Ovary (tissue), 9 donors: ENCODE data around the gene TYMS. TPM values are rescaled to one million over a fixed set of nuclear protein-coding genes. Genes with fewer than 3 reads are reported as not detected.

ENCODE experiments used
- DNase-seq, 5 donors: peaks; one replicate each; pipeline ENCODE4 v3.0.0-alpha.2; 2019 to 2020
- H3K27ac ChIP-seq, 2 donors: fragments of 200-600 bp; one replicate each; pipeline versions ENCODE4 v1.5.1 to v1.8.0; 2019 to 2022
- H3K27me3 ChIP-seq: fragments of 200-600 bp; one replicate; pipeline ENCODE4 v1.8.0; 2022
- H3K36me3 ChIP-seq: fragments of 200-600 bp; sonication (generic); one replicate; pipeline ENCODE4 v1.5.1; 2019
- H3K4me1 ChIP-seq: one replicate; pipeline ENCODE4 v1.8.1; 2013; ENCODE audit warnings: mild to moderate bottlenecking, moderate library complexity; ENCODE audit not compliant: insufficient read depth
- H3K4me3 ChIP-seq: fragments of 200-600 bp; sonication (generic); one replicate; pipeline ENCODE4 v1.5.1; 2017
- H3K9me3 ChIP-seq, 2 donors: fragments of 200-600 bp in 1 of 2; sonication (generic) in 1 of 2; one replicate each; pipeline versions ENCODE4 v1.5.1 to v1.8.1; 2013 to 2019; ENCODE audit warnings: mild to moderate bottlenecking in 1 of 2, moderate library complexity in 1 of 2
- EP300 ChIP-seq: sonication (generic); formaldehyde crosslinking; IDR thresholded peaks from one replicate; pipeline ENCODE4 v1.6.1; 2017; ENCODE audit warnings: antibody characterized with exemption
- POLR2A ChIP-seq: fragments of 450-650 bp; IDR thresholded peaks from one replicate; pipeline ENCODE4 v1.6.1; 2017; ENCODE audit warnings: antibody characterized with exemption, mild to moderate bottlenecking, moderate library complexity
- WGBS, 3 donors: extraction: QIAGEN DNeasy Blood & Tissue Kit in 1 of 3; methylation state at CpG; one replicate each; pipeline versions ENCODE4 v1.1.5 to v1.1.7; 2013 to 2017; 5-methylcytosine and 5-hydroxymethylcytosine counted together
- intact Hi-C, 4 donors: fragments of 100-400 bp; cut with DNase I; formaldehyde crosslinking; loops; one replicate each; pipeline versions ENCODE4 v1.11.0 to v1.15.1; 2022 to 2023
- polyA plus RNA-seq, 2 donors: library from polyadenylated mRNA; stranded (reverse); fragments of 200-250 nt in 1 of 2; fragments of 350-450 nt in 1 of 2; fragmentation: Illumina TruSeq in 1 of 2; extraction: RNeasy Lipid Tissue Mini Kit (QIAGEN cat#74804) in 1 of 2; gene quantifications; one replicate each; pipeline ENCODE4 v1.2.3, GENCODE V29; 2013 to 2014
- total RNA-seq, 7 donors: library from RNA; depleted of rRNA in 2 of 7; stranded (reverse); fragments of >200 nt in 2 of 7; fragmentation: NEBNext Ultra II Directional in 3 of 7; extraction: Animal tissue kit (Norgen Biotek cat#: 25700) in 3 of 7; gene quantifications; one replicate each; pipeline versions ENCODE4 v1.1.0 to v1.2.4, GENCODE V29; 2016 to 2023
- TF ChIP-seq, protein P1 (sequence below), 3 donors: fragments of 450-650 bp in 2 of 3; fragments of 200-600 bp in 1 of 3; IDR thresholded peaks; one replicate each; pipeline versions ENCODE4 v1.5.1 to v1.8.0; 2016 to 2022; ENCODE audit warnings: antibody characterized with exemption in 3 of 3, mild to moderate bottlenecking in 1 of 3
- donor health status: DM: no; HTN: no; CAD: no; lungs with moderate emphysema.
- donor health status: DM: no; HTN: no; CAD: no.
- donor health status: Bipolar disorder and iron deficiency.
- donor health status: DM: yes; HTN: yes; CAD: no.
- donor health status: DM: no; HTN: no; CAD: no.
- donor health status: DM: yes; HTN: yes; CAD: no.

TYMS gene
- total and polyA plus RNA-seq, 9 donors: 0.48 to 8.4 (median 4.4) TPM

DNA sequence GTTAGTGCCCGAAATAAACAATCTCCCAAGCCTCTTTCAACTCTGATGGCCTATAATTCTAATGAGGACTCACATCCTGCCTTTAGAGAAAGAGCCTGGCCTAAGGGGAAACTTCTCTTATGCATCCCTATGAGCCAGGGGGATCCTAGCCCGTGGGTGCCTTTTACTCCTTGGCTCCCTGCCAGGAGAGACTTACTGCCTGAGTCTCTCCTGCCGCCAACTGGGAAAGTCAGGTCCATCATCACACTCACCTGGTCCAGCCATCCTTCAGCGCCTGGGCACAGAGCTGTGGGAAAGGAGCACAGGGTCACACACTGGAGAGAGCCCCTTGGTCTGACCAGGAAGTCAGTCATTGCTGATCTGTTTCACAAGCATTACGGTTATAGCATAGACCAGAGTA, 30.9 kb downstream of the TYMS start:
- Histone ChIP-seq H3K4me1 (peaks cover 4% of the 10 kb centered on the region), H3K9me3 (no peaks in the 10 kb centered on the region), H3K27me3 (no peaks in the 10 kb centered on the region), H3K36me3 (no peaks in the 10 kb centered on the region), H3K4me3 (no peak overlapping the region), H3K27ac (no peak overlapping the region)
- 75 to 83% (median 80%) methylated on average over 5 of the region's 5 CpGs for WGBS, 3 donors
- intact Hi-C loops: no loop called here
- TF ChIP-seq EP300 (no peak), POLR2A (no peak)
- TF ChIP-seq, protein P1, sequence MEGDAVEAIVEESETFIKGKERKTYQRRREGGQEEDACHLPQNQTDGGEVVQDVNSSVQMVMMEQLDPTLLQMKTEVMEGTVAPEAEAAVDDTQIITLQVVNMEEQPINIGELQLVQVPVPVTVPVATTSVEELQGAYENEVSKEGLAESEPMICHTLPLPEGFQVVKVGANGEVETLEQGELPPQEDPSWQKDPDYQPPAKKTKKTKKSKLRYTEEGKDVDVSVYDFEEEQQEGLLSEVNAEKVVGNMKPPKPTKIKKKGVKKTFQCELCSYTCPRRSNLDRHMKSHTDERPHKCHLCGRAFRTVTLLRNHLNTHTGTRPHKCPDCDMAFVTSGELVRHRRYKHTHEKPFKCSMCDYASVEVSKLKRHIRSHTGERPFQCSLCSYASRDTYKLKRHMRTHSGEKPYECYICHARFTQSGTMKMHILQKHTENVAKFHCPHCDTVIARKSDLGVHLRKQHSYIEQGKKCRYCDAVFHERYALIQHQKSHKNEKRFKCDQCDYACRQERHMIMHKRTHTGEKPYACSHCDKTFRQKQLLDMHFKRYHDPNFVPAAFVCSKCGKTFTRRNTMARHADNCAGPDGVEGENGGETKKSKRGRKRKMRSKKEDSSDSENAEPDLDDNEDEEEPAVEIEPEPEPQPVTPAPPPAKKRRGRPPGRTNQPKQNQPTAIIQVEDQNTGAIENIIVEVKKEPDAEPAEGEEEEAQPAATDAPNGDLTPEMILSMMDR (IDR thresholded peaks at IDR 0.05): no peak
- no peak for DNase-seq

DNA sequence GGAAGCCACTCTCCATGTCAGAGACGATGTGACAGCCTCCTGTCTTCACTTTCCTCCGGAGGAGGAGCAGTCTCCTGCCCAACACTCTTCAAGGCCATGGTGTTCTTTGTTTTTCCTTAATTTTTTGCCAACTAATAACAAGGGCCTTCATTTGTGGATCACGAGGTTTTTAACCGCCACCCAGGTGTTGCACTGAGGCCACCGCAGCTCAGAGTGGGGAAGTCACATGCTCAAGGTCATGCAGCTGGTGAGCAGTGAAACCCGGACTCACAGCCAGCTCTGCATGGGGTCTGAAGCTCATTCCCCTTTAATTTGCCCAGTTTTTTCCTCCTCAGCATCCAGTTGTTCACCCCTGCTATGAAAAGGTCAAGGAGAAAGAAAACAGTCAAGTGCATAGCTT, 35.4 kb downstream of the TYMS start:
- H3K9me3 ChIP-seq: no peaks in the 10 kb centered on the region
- H3K4me3 ChIP-seq: no peak overlapping the region
- peaks cover 13% of the 10 kb centered on the region for H3K4me1 ChIP-seq
- no peaks in the 10 kb centered on the region for H3K27me3 ChIP-seq
- intact Hi-C loops: no loop called here
- H3K27ac ChIP-seq: peak overlapping the region in 1 of 2 donors; percentile 54
- peak; percentile 47 to 78 (median 72) for DNase-seq
- no peaks in the 10 kb centered on the region for H3K36me3 ChIP-seq
- TF ChIP-seq POLR2A (no peak), EP300 (no peak)
- TF ChIP-seq, protein P1 (IDR thresholded peaks at IDR 0.05): no peak
- WGBS, 3 donors: 13 to 30% (median 19%) methylated on average over 6 of the region's 6 CpGs

DNA sequence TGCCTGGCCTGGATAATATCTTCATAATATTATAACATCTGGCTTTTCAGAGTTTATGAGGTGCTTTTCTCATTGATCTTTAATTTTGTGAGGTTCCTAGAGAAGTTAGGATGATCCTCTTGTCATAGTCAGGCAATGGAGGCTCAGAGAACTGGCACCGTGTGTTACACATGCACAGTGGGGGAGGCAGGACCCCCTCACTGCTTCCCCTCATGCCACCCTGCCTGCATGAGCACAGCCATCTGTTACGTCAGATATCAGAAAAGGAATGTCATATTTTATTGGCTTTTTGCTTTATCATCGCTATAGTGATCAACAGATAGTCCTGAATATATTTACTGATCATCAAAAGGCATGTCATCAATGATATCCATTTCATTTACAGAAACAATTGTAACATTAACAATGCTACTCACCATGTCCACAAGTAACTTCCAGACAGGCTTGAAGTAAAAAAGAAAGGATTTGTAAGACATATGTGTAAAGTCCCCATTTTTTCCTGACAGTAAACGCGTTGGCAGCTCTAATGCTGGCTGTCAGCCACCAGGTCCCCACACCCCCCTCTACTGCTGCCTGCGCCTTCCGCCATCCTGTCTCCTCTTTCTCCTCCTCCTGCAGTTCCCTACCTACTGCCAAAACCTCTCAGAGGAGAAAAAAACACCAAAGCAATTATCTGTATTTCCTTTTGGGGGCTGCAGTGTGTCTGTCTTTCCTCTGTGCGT, 36.2 kb downstream of the TYMS start:
- DNase-seq: peak; percentile 30 to 61 (median 47)

DNA sequence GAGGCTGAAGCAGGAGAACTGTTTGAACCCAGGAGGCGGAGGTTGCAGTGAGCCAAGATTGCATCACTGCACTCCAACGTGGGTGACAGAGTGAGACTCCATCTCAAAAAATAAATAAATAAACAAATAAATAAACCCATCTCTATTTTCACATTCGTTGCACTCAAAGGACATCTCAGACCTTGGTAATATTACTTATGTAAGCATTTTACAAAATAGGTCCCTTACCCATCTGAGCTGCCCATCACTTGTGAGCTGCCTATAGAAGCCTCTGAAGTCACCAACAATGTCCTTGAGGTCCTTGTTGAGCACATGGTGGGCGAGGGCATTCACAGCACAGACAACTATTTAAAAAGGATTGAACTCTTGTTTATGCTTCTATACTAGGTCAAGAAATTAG, 39.6 kb downstream of the TYMS start:
- H3K4me3 ChIP-seq: no peak overlapping the region
- no peak for DNase-seq
- no peaks in the 10 kb centered on the region for H3K36me3 ChIP-seq
- H3K4me1 ChIP-seq: peaks cover 13% of the 10 kb centered on the region
- TF ChIP-seq, protein P1 (IDR thresholded peaks at IDR 0.05): no peak
- TF ChIP-seq POLR2A: no peak
- no peak for TF ChIP-seq EP300
- no peaks in the 10 kb centered on the region for H3K27me3 ChIP-seq
- 90 to 97% (median 93%) methylated on average over 4 of the region's 4 CpGs for WGBS, 3 donors
- no peaks in the 10 kb centered on the region for H3K9me3 ChIP-seq
- H3K27ac ChIP-seq: no peak overlapping the region
- intact Hi-C loops: no loop called here

More for the DNA sequence above, 36.2 kb downstream of the TYMS start:
- intact Hi-C loops: no loop called here
- Histone ChIP-seq H3K27ac (peak overlapping the region in 1 of 2 donors; percentile 57), H3K4me3 (no peak overlapping the region), H3K27me3 (no peaks in the 10 kb centered on the region), H3K36me3 (no peaks in the 10 kb centered on the region), H3K9me3 (no peaks in the 10 kb centered on the region), H3K4me1 (peaks cover 13% of the 10 kb centered on the region)
- TF ChIP-seq POLR2A: no peak
- no peak for TF ChIP-seq EP300
- TF ChIP-seq, protein P1 (IDR thresholded peaks at IDR 0.05): no peak
- 33 to 42% (median 35%) methylated on average over 8 of the region's 8 CpGs for WGBS, 3 donors
